K562 (cell line): ENCODE measurements around the gene MED12. TPM values are rescaled to one million over a fixed set of nuclear protein-coding genes. Genes with fewer than 3 reads are reported as not detected.

Source experiments
- ATAC-seq: fragments of 200-7000 bp; cut with Tn5 transposase; 3 replicates; pipeline ENCODE4 v1.9.1; 2020; ENCODE audit warnings: moderate library complexity
- BruUV-seq: library from RNA; stranded (reverse); fragments of 400-500 nt; replicated peaks from 2 replicates; lab custom pipeline; 2021; lab: Mats Ljungman, UMichigan
- CTCF ChIA-PET: fragments of 300-600 bp; formaldehyde crosslinking; extraction: SDS; loops from one replicate; lab custom pipeline; 2021; ENCODE audit warnings: low intra/inter-chr PET ratio; lab: Yijun Ruan, JAX
- POLR2A ChIA-PET: fragments of 300-600, 350-650 bp; sonication (Branson Sonifier 250); formaldehyde crosslinking; extraction: SDS; loops from one replicate; lab custom pipeline; 2021; ENCODE audit warnings: antibody characterized with exemption, inconsistent platforms; lab: Yijun Ruan, JAX
- DNase-seq, 4 experiments: peaks; one replicate each; pipeline versions ENCODE4 v3.0.0 to v3.0.0-alpha.2; 2011 to 2018; ENCODE audit warnings: low spot score in 3 of 4, mixed read lengths in 3 of 4; ENCODE audit errors: extremely low read depth in 1 of 4
- FAIRE-seq: peaks from 2 replicates; lab custom pipeline; 2011; peaks lifted over from hg19 to GRCh38; lab: Jason Lieb, UNC
- H2AFZ ChIP-seq: 2 replicates; pipeline ENCODE4 v1.6.0; 2011; ENCODE audit warnings: low read depth, low read length, control low read depth, inconsistent platforms
- H3K27ac ChIP-seq: fragments of 200-600 bp; 3 replicates; pipeline ENCODE4 v1.8.0; 2011; ENCODE audit warnings: low read depth, mild to moderate bottlenecking, control low read depth, inconsistent platforms, low read length, moderate library complexity, mixed read lengths; ENCODE audit errors: extremely low read depth
- H3K27me3 ChIP-seq, 2 experiments: fragments of 300-600 bp in 1 of 2; 2 replicates in 1 of 2; 3 replicates in 1 of 2; pipeline versions ENCODE4 v1.6.0 to v1.8.0; 2011; ENCODE audit warnings: inconsistent platforms in 2 of 2, low read length in 2 of 2, mild to moderate bottlenecking in 1 of 2, mixed read lengths in 1 of 2, moderate library complexity in 1 of 2; ENCODE audit not compliant: control insufficient read depth in 2 of 2, insufficient read depth in 2 of 2
- H3K36me3 ChIP-seq: fragments of 300-600 bp; 3 replicates; pipeline ENCODE4 v1.8.0; 2011; ENCODE audit warnings: mild to moderate bottlenecking, low read length, inconsistent platforms; ENCODE audit not compliant: control insufficient read depth, insufficient read depth
- H3K4me1 ChIP-seq, 2 experiments: fragments of 200-600 bp in 1 of 2; replicated peaks in 1 of 2; 2 replicates in 1 of 2; 3 replicates in 1 of 2; pipeline versions ENCODE4 v1.5.1 to v1.8.0; 2011; ENCODE audit warnings: inconsistent platforms in 2 of 2, low read length in 2 of 2, mild to moderate bottlenecking in 1 of 2, mixed read lengths in 1 of 2, moderate library complexity in 1 of 2; ENCODE audit not compliant: control insufficient read depth in 2 of 2, insufficient read depth in 2 of 2
- H3K4me2 ChIP-seq: 2 replicates; pipeline ENCODE4 v1.6.1; 2011; ENCODE audit warnings: low read length, control low read depth, inconsistent platforms, mixed read lengths; ENCODE audit not compliant: insufficient read depth
- H3K4me3 ChIP-seq: fragments of 200-600 bp; sonication (generic), shearing (Covaris generic); 2 replicates; pipeline ENCODE4 v1.5.1; 2016; ENCODE audit warnings: control low read depth, inconsistent platforms
- H3K79me2 ChIP-seq: fragments of 200-600 bp; 3 replicates; pipeline ENCODE4 v1.8.0; 2011; ENCODE audit warnings: low read length, inconsistent platforms; ENCODE audit not compliant: control insufficient read depth, insufficient read depth
- H3K9ac ChIP-seq, 2 experiments: 2 replicates each; pipeline versions ENCODE4 v1.6.0 to v1.6.1; 2011; ENCODE audit warnings: low read depth in 2 of 2, low read length in 2 of 2, control low read depth in 1 of 2, inconsistent platforms in 1 of 2, mild to moderate bottlenecking in 1 of 2, mixed read lengths in 1 of 2; ENCODE audit not compliant: insufficient read depth in 1 of 2
- H3K9me1 ChIP-seq: one replicate; pipeline ENCODE4 v1.6.0; 2011; ENCODE audit warnings: inconsistent platforms, mild to moderate bottlenecking, low read length, moderate library complexity; ENCODE audit not compliant: control insufficient read depth, insufficient read depth
- H3K9me3 ChIP-seq: replicated peaks from 2 replicates; pipeline ENCODE4 v1.5.1; 2011; ENCODE audit warnings: low read depth, low read length, inconsistent platforms; ENCODE audit not compliant: control insufficient read depth, insufficient read depth
- H4K20me1 ChIP-seq: replicated peaks from 2 replicates; pipeline ENCODE4 v1.6.1; 2011; ENCODE audit warnings: low read length, inconsistent platforms, mixed read lengths; ENCODE audit not compliant: control insufficient read depth, insufficient read depth
- ARNT ChIP-seq, 2 experiments: fragments of 450-650 bp; IDR thresholded peaks; 2 replicates each; pipeline ENCODE4 v1.6.1; 2016; ENCODE audit warnings: mild to moderate bottlenecking in 1 of 2
- CEBPB ChIP-seq: fragments of 450-650 bp; IDR thresholded peaks from 2 replicates; pipeline ENCODE4 v1.6.1; 2016; ENCODE audit warnings: missing genetic modification characterization, missing compliant biosample characterization
- ELK3 ChIP-seq: fragments of 450-650 bp; formaldehyde crosslinking; IDR thresholded peaks from 2 replicates; pipeline ENCODE4 v1.4.0; 2020; ENCODE audit warnings: mild to moderate bottlenecking
- ESRRA ChIP-seq: fragments of 450-650 bp; IDR thresholded peaks from 2 replicates; pipeline ENCODE4 v1.6.1; 2014; ENCODE audit warnings: low read depth, mild to moderate bottlenecking, moderate library complexity, borderline replicate concordance
- FOXA3 ChIP-seq, 2 experiments: fragments of 450-650 bp in 1 of 2; sonication (generic) in 1 of 2; formaldehyde crosslinking; IDR thresholded peaks in 1 of 2; conservative IDR thresholded peaks in 1 of 2; 2 replicates each; pipeline versions ENCODE4 v1.4.0 to v1.8.0; 2020 to 2022; ENCODE audit warnings: mild to moderate bottlenecking in 2 of 2, missing genetic modification reagents in 1 of 2
- NR3C1 ChIP-seq: sonication (generic); formaldehyde crosslinking; IDR thresholded peaks from 2 replicates; pipeline ENCODE4 v1.8.1; 2022; ENCODE audit warnings: missing genetic modification reagents
- PHB2 ChIP-seq: fragments of 450-650 bp; IDR thresholded peaks from 2 replicates; pipeline ENCODE4 v1.6.1; 2017; ENCODE audit warnings: low read depth
- POLR2A ChIP-seq: fragments of 450-650 bp; conservative IDR thresholded peaks from 2 replicates; pipeline ENCODE4 v1.6.1; 2016
- RHOXF2B ChIP-seq: fragments of 250-450 bp; sonication (Bioruptor Pico); conservative IDR thresholded peaks from 2 replicates; pipeline ENCODE4 v1.5.1; 2021
- RUNX1 ChIP-seq: sonication (generic); IDR thresholded peaks from 2 replicates; pipeline ENCODE4 v1.6.1; 2016; ENCODE audit warnings: antibody characterized with exemption, low read depth
- ZNF121 ChIP-seq: sonication (generic); formaldehyde crosslinking; conservative IDR thresholded peaks from 2 replicates; pipeline ENCODE4 v1.8.0; 2022; ENCODE audit warnings: missing genetic modification reagents
- ZNF740 ChIP-seq, 3 experiments: fragments of 200-800 bp in 1 of 3; sonication (Bioruptor generic) in 1 of 3; sonication (generic) in 1 of 3; formaldehyde crosslinking in 1 of 3; IDR thresholded peaks; 2 replicates each; pipeline versions ENCODE4 v1.6.1 to v1.8.0; 2016 to 2022; ENCODE audit warnings: mild to moderate bottlenecking in 2 of 3, missing compliant biosample characterization in 2 of 3, missing genetic modification characterization in 2 of 3, missing genetic modification reagents in 1 of 3
- ZZZ3 ChIP-seq: fragments of 450-650 bp; IDR thresholded peaks from 2 replicates; pipeline ENCODE4 v1.6.1; 2016; ENCODE audit warnings: antibody characterized with exemption, mild to moderate bottlenecking, moderate library complexity
- WGBS: fragments of 100-300 bp; shearing (Covaris generic); methylation state at CpG from one replicate; pipeline ENCODE4 v1.1.6; 2016; ENCODE audit warnings: low coverage, mixed read lengths; ENCODE audit not compliant: insufficient coverage; ENCODE audit errors: missing lambda C conversion rate; 5-methylcytosine and 5-hydroxymethylcytosine counted together
- in situ Hi-C: fragments of 300-500 bp; cut with MboI; formaldehyde crosslinking; loops from 4 replicates; pipeline ENCODE4 v1.15.0; 2018; ENCODE audit warnings: inconsistent platforms, mixed read lengths
- intact Hi-C: fragments of 100-400 bp; cut with micrococcal nuclease; formaldehyde crosslinking; loops from 2 replicates; pipeline ENCODE4 v1.14.2; 2022
- polyA plus RNA-seq, 8 experiments: library from polyadenylated mRNA; depleted of rRNA in 4 of 8; stranded (reverse) in 5 of 8; unstranded in 3 of 8; fragments of >200 nt; fragmentation: Nextera tagmentation in 2 of 8; fragmentation: Illumina TruSeq in 1 of 8; extraction: Ambion mirVana in 2 of 8; extraction: Trizol in 1 of 8; gene quantifications; 2 replicates each; pipeline versions ENCODE4 v1.2.1 to v1.2.3, GENCODE V29; 2011 to 2014; ENCODE audit warnings: inconsistent platforms in 1 of 8, missing spikeins in 1 of 8
- total RNA-seq, 7 experiments: library from RNA; depleted of rRNA in 6 of 7; stranded (reverse); fragments of >200 nt in 6 of 7; fragmentation: Illumina TruSeq in 2 of 7; extraction: Trizol in 2 of 7; gene quantifications; 2 replicates each; pipeline versions ENCODE4 v1.2.1 to v1.2.3, GENCODE V29; 2011 to 2021; ENCODE audit warnings: low replicate concordance in 1 of 7
- TF ChIP-seq, protein P1 (sequence below): fragments of 450-650 bp; IDR thresholded peaks from 2 replicates; pipeline ENCODE4 v1.6.1; 2018; ENCODE audit not compliant: partially characterized antibody
- TF ChIP-seq, protein P2 (sequence below): sonication (generic); formaldehyde crosslinking; IDR thresholded peaks from 2 replicates; pipeline ENCODE4 v1.8.0; 2022; ENCODE audit warnings: mild to moderate bottlenecking, missing genetic modification reagents

The MED12 gene
- total and polyA plus RNA-seq, 9 of the 15 experiments (the other 6 are each of a cell fraction or from before 2014, with no cell fraction given): 1.6 to 49.7 (median 8.6) TPM

DNA sequence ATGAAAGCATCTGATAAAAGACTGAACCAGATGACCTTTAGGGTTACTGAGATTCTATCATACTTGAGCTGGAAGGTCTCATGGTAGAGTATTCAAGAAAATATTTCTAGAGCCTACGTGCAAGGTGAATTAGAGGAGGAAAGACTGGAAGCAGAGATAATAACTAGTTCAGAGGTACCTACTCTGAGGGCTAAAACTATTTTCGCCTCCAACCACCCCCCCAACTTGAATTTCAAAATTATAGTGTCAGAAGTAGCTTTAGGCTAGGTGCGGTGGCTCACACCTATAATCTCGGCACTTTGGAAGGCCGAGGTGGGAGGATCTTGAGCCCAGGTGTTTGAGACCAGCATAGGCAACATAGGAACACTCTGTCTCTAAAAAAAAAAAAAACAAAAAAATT is 57.1 kb downstream of the MED12 start:
- in situ Hi-C loops (loop anchor here (5.0 to 10.0 kb wide), 3 partner anchors 78 to 411 kb away; partner anchors contain the start of gene FOXO4), intact Hi-C loops (loop anchor here (5.0 kb wide), 2 partner anchors 403 to 723 kb away; no protein-coding TSS in a partner anchor)
- FAIRE-seq: no peak
- Histone ChIP-seq H4K20me1 (no peaks in the 10 kb centered on the region), H2AFZ (no peak overlapping the region), H3K9me3 (no peaks in the 10 kb centered on the region), H3K4me3 (no peak overlapping the region), H3K4me1 (peaks cover 9 to 21% of the 10 kb centered on the region in 2 experiments; a peak in 3 of 5 replicates), H3K27me3 (no peaks in the 10 kb centered on the region), H3K4me2 (no peak overlapping the region), H3K79me2 (no peaks in the 10 kb centered on the region), H3K36me3 (no peaks in the 10 kb centered on the region; the same call in 2 of the 3 replicates), H3K9ac (no peak overlapping the region), H3K9me1 (no peaks in the 10 kb centered on the region), H3K27ac (no peak overlapping the region)
- DNase-seq: no peak
- ATAC-seq: no peak
- POLR2A ChIA-PET: no interaction called here
- WGBS: 61% methylated on average over 5 of the region's 5 CpGs
- no TSS peak for BruUV-seq
- CTCF ChIA-PET: no interaction called here
- no peak for TF ChIP-seq ESRRA
- no peak for TF ChIP-seq FOXA3 (CRISPR knock-in tag; conservative IDR thresholded peaks at IDR 0.05 in 1 of 2, IDR thresholded peaks at IDR 0.05 in 1 of 2)
- TF ChIP-seq NR3C1: no peak
- TF ChIP-seq, protein P1, sequence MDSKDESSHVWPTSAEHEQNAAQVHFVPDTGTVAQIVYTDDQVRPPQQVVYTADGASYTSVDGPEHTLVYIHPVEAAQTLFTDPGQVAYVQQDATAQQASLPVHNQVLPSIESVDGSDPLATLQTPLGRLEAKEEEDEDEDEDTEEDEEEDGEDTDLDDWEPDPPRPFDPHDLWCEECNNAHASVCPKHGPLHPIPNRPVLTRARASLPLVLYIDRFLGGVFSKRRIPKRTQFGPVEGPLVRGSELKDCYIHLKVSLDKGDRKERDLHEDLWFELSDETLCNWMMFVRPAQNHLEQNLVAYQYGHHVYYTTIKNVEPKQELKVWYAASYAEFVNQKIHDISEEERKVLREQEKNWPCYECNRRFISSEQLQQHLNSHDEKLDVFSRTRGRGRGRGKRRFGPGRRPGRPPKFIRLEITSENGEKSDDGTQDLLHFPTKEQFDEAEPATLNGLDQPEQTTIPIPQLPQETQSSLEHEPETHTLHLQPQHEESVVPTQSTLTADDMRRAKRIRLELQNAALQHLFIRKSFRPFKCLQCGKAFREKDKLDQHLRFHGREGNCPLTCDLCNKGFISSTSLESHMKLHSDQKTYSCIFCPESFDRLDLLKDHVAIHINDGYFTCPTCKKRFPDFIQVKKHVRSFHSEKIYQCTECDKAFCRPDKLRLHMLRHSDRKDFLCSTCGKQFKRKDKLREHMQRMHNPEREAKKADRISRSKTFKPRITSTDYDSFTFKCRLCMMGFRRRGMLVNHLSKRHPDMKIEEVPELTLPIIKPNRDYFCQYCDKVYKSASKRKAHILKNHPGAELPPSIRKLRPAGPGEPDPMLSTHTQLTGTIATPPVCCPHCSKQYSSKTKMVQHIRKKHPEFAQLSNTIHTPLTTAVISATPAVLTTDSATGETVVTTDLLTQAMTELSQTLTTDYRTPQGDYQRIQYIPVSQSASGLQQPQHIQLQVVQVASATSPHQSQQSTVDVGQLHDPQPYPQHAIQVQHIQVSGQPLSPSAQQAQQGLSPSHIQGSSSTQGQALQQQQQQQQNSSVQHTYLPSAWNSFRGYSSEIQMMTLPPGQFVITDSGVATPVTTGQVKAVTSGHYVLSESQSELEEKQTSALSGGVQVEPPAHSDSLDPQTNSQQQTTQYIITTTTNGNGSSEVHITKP: no peak
- TF ChIP-seq RHOXF2B: no peak
- TF ChIP-seq ZZZ3: no peak
- TF ChIP-seq, protein P2, sequence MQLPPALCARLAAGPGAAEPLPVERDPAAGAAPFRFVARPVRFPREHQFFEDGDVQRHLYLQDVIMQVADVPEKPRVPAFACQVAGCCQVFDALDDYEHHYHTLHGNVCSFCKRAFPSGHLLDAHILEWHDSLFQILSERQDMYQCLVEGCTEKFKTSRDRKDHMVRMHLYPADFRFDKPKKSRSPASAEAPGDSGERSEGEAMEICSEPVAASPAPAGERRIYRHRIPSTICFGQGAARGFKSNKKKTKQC (CRISPR knock-in tag): no peak
- TF ChIP-seq ZNF121: no peak
- no peak for TF ChIP-seq RUNX1
- TF ChIP-seq POLR2A: no peak
- TF ChIP-seq ZNF740 (CRISPR knock-in tag; IDR thresholded peaks at IDR 0.05): no peak
- no peak for TF ChIP-seq ZNF740 (tag; IDR thresholded peaks at IDR 0.05)
- TF ChIP-seq ELK3 (CRISPR knock-in tag): no peak
- TF ChIP-seq PHB2: no peak
- TF ChIP-seq ARNT (IDR thresholded peaks at IDR 0.05): no peak
- no peak for TF ChIP-seq CEBPB (tag)
